Natural killer cell treated with Interleukin-12 subunit alpha and Interleukin-12 subunit beta and Interleukin-15 and Interleukin-18, amount 100 ng/mL, for 72 hours (primary cell): ENCODE results near the gene DNTTIP2. TPM values are rescaled to one million over a fixed set of nuclear protein-coding genes. Genes with fewer than 3 reads are reported as not detected.
"Not testable (repeated sequence)": the region's sequence is repeated elsewhere in the genome, so short reads cannot be mapped to it uniquely, and the experiment has no call there.

Experiments
- ATAC-seq, 2 donors: fragments of 150-1000 bp; cut with Tn5 transposase in 1 of 2; sonication (Bioruptor Pico), chemical (Tn5 transposase) in 1 of 2; 2 replicates each; pipeline ENCODE4 v1.10.0; 2021
- DNase-seq: peaks from one replicate; pipeline ENCODE4 v3.0.0; 2022; ENCODE audit warnings: low spot score
- H3K27ac Mint-ChIP-seq, 2 donors: 1 replicate in 1 of 2; 2 replicates in 1 of 2; pipeline ENCODE4 v1.8.0; 2022; ENCODE audit warnings: mixed read lengths in 2 of 2, mild to moderate bottlenecking in 1 of 2, moderate library complexity in 1 of 2
- H3K27me3 Mint-ChIP-seq, 2 donors: 1 replicate in 1 of 2; 2 replicates in 1 of 2; pipeline ENCODE4 v1.8.0; 2022; ENCODE audit warnings: mixed read lengths in 2 of 2
- H3K36me3 Mint-ChIP-seq: one replicate; pipeline ENCODE4 v1.8.0; 2022; ENCODE audit warnings: mixed read lengths
- H3K4me1 Mint-ChIP-seq, 2 donors: 1 replicate in 1 of 2; 2 replicates in 1 of 2; pipeline ENCODE4 v1.8.0; 2022; ENCODE audit warnings: low read depth in 2 of 2, mixed read lengths in 2 of 2, mild to moderate bottlenecking in 1 of 2
- H3K4me3 Mint-ChIP-seq: one replicate; pipeline ENCODE4 v1.8.0; 2022; ENCODE audit warnings: mixed read lengths
- H3K9me3 Mint-ChIP-seq: 2 replicates; pipeline ENCODE4 v1.8.0; 2022; ENCODE audit warnings: mixed read lengths
- total RNA-seq, 2 donors: library from RNA; stranded (reverse); gene quantifications; one replicate each; pipeline ENCODE4 v1.2.3, GENCODE V29; 2022

Gene DNTTIP2, protein sequence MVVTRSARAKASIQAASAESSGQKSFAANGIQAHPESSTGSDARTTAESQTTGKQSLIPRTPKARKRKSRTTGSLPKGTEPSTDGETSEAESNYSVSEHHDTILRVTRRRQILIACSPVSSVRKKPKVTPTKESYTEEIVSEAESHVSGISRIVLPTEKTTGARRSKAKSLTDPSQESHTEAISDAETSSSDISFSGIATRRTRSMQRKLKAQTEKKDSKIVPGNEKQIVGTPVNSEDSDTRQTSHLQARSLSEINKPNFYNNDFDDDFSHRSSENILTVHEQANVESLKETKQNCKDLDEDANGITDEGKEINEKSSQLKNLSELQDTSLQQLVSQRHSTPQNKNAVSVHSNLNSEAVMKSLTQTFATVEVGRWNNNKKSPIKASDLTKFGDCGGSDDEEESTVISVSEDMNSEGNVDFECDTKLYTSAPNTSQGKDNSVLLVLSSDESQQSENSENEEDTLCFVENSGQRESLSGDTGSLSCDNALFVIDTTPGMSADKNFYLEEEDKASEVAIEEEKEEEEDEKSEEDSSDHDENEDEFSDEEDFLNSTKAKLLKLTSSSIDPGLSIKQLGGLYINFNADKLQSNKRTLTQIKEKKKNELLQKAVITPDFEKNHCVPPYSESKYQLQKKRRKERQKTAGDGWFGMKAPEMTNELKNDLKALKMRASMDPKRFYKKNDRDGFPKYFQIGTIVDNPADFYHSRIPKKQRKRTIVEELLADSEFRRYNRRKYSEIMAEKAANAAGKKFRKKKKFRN
- 100 to 1,000 TPM in 1 of 2 donors, 10 to 100 TPM in 1; 78.4 to 101 TPM for total RNA-seq

DNA sequence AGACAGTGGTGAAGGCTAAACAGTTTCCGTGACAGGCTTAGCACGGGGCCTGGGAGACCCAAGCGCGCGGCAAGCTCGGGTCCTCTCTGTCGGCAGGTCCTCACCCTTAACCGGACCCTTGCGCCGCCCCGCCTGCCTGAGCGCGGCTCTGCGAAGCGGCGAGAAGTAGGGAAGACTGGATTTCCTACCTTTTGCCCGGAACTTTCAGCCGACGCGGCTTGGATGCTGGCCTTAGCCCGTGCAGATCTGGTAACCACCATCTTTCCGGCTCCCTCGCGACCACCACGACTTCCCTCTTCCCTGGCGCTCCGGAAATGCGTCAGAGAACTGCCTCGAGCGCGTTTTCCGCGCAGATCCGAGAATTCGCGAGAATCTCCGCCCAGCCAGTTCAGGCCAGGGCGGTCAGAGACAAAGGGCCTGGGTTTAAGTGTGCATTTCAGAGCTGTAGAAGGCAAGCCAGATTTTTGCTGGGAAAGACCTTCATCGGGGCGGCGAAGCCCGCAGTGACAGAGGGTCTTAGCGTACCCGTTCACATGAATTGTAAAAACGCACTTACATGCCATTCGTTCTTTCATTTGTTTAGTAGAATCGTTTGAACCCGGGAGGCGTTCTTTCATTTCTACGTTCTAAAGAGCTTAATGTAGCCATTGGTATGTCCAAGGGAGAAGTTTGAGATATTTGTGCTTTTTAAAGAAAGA lies at the start of gene DNTTIP2:
Gene DNTTIP2 (minus strand): TSS at position 318 of the 698 bp plus-strand sequence. CDS start 58 bp downstream, at position 260.
- DNase-seq, result peak; percentile 91
- peak; percentile 93 to 95 for ATAC-seq
- Mint-ChIP-seq H3K36me3 (peaks cover 41% of the 10 kb centered on the region), H3K27ac (peak within 1 kb of the TSS; percentile 98 to 100), H3K4me1 (peaks cover 39% of the 10 kb centered on the region in 2 donors), H3K27me3 (no peaks in the 10 kb centered on the region), H3K9me3 (no peaks in the 10 kb centered on the region), H3K4me3 (peak within 1 kb of the TSS; percentile 93)

DNA sequence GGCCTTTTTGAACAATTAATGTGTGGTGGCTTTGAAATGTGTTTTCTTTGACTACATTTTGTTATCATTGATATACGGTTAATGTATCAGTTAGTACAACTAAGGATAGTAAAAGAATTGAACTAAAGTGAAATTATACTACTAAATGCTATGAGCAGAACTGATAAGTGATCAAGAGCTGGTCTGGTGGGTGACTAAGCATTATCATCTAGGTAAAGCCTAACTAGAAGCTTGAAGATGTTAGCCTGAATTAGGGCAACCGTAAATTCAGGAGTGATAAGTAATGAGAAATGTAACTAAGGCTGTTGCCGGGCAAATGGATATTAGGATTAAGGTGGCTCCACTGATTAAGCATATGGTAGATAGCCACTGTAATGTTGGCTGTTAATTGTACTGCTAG lies 46.2 kb upstream of the DNTTIP2 start:
- Mint-ChIP-seq H3K27me3 (peaks cover 13% of the 10 kb centered on the region in 2 donors), H3K36me3 (peaks cover 19% of the 10 kb centered on the region), H3K4me3 (no peak overlapping the region), H3K4me1 (no peaks in the 10 kb centered on the region), H3K27ac (no peak overlapping the region), H3K9me3 (peaks cover 7% of the 10 kb centered on the region)
- ATAC-seq (no peak), DNase-seq (no peak)

DNA sequence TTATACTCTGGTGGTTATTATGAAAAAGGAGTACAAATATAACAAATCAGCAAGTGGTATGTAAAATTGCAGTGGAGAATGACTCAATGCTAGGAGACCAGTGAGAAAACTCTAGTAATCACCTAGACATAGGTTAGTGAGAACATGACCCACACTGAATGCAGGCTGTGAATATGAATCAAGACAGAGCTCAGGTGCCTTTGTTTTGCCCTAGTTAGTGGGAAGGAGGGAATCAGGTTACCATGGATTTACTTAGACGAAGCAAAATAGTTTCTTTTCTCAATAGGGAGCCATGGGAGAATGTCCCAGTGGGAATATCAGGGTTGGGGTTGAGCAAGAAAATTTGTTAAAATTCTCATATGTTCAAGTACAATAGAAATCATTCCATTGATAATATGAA lies 40.8 kb upstream of the DNTTIP2 start:
- Mint-ChIP-seq H3K36me3 (no peaks in the 10 kb centered on the region), H3K9me3 (no peaks in the 10 kb centered on the region), H3K4me1 (no peaks in the 10 kb centered on the region), H3K4me3 (no peak overlapping the region), H3K27ac (no peak overlapping the region), H3K27me3 (no peaks in the 10 kb centered on the region)
- ATAC-seq (no peak), DNase-seq (no peak)

GRCh38 chr1:93917302-93917701 lies 38.3 kb upstream of the DNTTIP2 start:
- Mint-ChIP-seq H3K9me3 (no peaks in the 10 kb centered on the region), H3K27ac (no peak overlapping the region), H3K36me3 (no peaks in the 10 kb centered on the region), H3K27me3 (no peaks in the 10 kb centered on the region), H3K4me1 (no peaks in the 10 kb centered on the region), H3K4me3 (no peak overlapping the region)
- DNase-seq (no peak), ATAC-seq (no peak)

DNA sequence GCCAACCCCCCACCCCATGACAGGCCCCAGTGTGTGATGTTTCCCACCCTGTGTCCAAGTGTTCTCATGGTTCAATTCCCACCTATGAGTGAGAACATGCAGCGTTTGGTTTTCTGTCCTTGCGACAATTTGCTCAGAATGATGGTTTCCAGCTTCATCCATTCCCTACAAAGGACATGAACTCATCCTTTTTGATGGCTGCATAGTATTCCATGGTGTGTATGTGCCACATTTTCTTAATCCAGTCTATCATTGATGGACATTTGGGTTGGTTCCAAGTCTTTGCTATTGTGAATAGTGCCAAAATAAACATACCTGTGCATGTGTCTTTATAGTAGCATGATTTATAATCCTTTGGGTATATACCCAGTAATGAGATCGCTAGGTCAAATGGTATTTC lies 31.9 kb upstream of the DNTTIP2 start:
- not testable (repeated sequence) for DNase-seq, H3K36me3 Mint-ChIP-seq, H3K4me3 Mint-ChIP-seq, H3K27me3 Mint-ChIP-seq, ATAC-seq, H3K9me3 Mint-ChIP-seq, H3K27ac Mint-ChIP-seq
- H3K4me1 Mint-ChIP-seq, result peaks cover 24 to 31% of the 10 kb centered on the region in 2 donors

DNA sequence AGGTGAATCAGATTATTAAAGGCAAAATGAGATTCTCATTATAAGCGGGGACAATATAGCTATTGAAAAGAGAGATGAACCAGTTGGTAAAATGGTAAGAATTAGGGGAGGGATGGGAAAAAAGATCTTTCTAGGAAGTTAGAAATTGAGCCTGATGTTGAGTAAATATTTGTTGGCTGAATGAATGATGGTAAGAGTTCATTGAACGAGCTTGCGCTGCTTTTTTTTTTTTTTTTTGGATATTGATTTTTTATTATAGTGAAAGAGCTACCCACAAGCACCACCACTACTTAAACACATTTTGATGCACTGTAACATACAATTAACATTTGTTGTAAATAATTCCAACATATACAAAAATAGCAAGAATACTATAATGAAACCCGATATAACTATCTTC lies 31.3 kb upstream of the DNTTIP2 start:
- no peaks in the 10 kb centered on the region for H3K27me3 Mint-ChIP-seq
- peak overlapping the region; percentile 90 to 93 for H3K27ac Mint-ChIP-seq
- DNase-seq, result no peak

GRCh38 chr1:93909146-93910050 lies 30.4 kb upstream of the DNTTIP2 start, which contains the start of gene GCLM:
Gene GCLM, minus strand, starts transcription at chr1:93909430. Its CDS starts 267 bp downstream, at chr1:93909163.
- H3K4me1 Mint-ChIP-seq, result peaks cover 26 to 38% of the 10 kb centered on the region in 2 donors
- peak within 1 kb of the TSS; percentile 93 to 94 for H3K27ac Mint-ChIP-seq
- ATAC-seq, result peak; percentile 96 to 97
- H3K4me3 Mint-ChIP-seq, result peak within 1 kb of the TSS; percentile 99
- H3K27me3 Mint-ChIP-seq, result no peaks in the 10 kb centered on the region
- peaks cover 6% of the 10 kb centered on the region for H3K36me3 Mint-ChIP-seq
- peak; percentile 96 for DNase-seq
- no peaks in the 10 kb centered on the region for H3K9me3 Mint-ChIP-seq

More for the DNA sequence above, 31.3 kb upstream of the DNTTIP2 start:
- Mint-ChIP-seq H3K4me1 (peaks cover 26 to 33% of the 10 kb centered on the region in 2 donors), H3K36me3 (peaks cover 6% of the 10 kb centered on the region), H3K4me3 (peak overlapping the region; percentile 99), H3K9me3 (no peaks in the 10 kb centered on the region)
- ATAC-seq, result no peak

DNA sequence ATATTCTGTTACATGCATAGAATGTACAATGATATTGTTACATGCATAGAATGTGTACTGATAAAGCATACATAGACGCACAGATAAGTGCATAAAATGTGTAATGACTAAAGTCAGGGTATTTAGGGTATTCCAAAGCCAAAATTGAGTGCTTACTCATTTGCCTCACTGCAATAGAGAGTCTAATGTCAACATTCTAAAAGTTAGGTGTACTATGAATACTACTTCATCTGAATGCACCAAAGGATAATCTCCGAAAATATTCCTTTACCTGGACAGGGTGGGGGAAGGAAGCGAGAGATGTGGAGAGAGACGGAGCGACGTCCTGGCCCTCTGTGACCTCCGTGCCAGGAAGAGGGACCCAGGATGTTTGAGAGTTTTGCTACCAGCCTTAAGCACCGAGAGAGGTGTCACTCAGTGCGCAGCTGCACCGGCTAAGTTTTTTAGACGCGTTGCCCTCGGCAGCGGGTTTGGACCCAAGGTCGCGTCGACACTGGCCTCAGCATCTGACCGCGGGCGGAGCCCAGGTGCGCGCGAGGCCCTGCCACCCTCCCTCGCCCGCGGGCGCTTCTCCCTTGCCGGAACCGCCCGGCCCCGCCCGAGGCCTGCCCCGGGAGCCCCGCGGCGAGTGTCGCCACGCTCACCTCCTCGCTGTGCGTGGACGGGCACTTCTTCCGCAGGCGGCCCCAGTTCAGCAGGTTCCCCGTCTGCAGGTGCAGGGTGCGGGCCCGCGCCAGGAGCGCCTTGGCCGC lies 29.6 kb upstream of the DNTTIP2 start:
- Mint-ChIP-seq H3K9me3 (no peaks in the 10 kb centered on the region), H3K27ac (peak overlapping the region; percentile 91 to 94), H3K4me3 (peak overlapping the region; percentile 99), H3K4me1 (peaks cover 34 to 45% of the 10 kb centered on the region in 2 donors), H3K36me3 (peaks cover 6% of the 10 kb centered on the region), H3K27me3 (no peaks in the 10 kb centered on the region)
- peak; percentile 62 for DNase-seq
- ATAC-seq, result peak; percentile 44 to 47

- Mint-ChIP-seq H3K4me3 (peak overlapping the region; percentile 91), H3K4me1 (peaks cover 34 to 45% of the 10 kb centered on the region in 2 donors)
Measured at GRCh38 chr1:93907718-93908117, 28.7 kb upstream of the DNTTIP2 start.

GRCh38 chr1:93906480-93906879 lies 27.5 kb upstream of the DNTTIP2 start:
- peaks cover 6% of the 10 kb centered on the region for H3K36me3 Mint-ChIP-seq
- H3K27me3 Mint-ChIP-seq, result no peaks in the 10 kb centered on the region
- ATAC-seq, result no peak
- no peaks in the 10 kb centered on the region for H3K9me3 Mint-ChIP-seq
- peak overlapping the region; percentile 53 to 94 for H3K27ac Mint-ChIP-seq
- no peak for DNase-seq
- peaks cover 37 to 45% of the 10 kb centered on the region in 2 donors for H3K4me1 Mint-ChIP-seq
- H3K4me3 Mint-ChIP-seq, result peak overlapping the region; percentile 91

More at GRCh38 chr1:93907718-93908117, 28.7 kb upstream of the DNTTIP2 start:
- peaks cover 6% of the 10 kb centered on the region for H3K36me3 Mint-ChIP-seq
- H3K27ac Mint-ChIP-seq, result peak overlapping the region; percentile 77 to 94
- H3K9me3 Mint-ChIP-seq, result no peaks in the 10 kb centered on the region
- DNase-seq (no peak), ATAC-seq (no peak)
- H3K27me3 Mint-ChIP-seq, result no peaks in the 10 kb centered on the region

- no peak overlapping the region for H3K4me3 Mint-ChIP-seq
- no peak for ATAC-seq
- no peaks in the 10 kb centered on the region for H3K9me3 Mint-ChIP-seq
- H3K36me3 Mint-ChIP-seq, result peaks cover 13% of the 10 kb centered on the region
- no peaks in the 10 kb centered on the region for H3K27me3 Mint-ChIP-seq
- peak overlapping the region in 1 of 2 donors; percentile 50 for H3K27ac Mint-ChIP-seq
- no peak for DNase-seq
- peaks cover 40 to 51% of the 10 kb centered on the region in 2 donors for H3K4me1 Mint-ChIP-seq
Measured at GRCh38 chr1:93905734-93906133, 26.7 kb upstream of the DNTTIP2 start.

DNA sequence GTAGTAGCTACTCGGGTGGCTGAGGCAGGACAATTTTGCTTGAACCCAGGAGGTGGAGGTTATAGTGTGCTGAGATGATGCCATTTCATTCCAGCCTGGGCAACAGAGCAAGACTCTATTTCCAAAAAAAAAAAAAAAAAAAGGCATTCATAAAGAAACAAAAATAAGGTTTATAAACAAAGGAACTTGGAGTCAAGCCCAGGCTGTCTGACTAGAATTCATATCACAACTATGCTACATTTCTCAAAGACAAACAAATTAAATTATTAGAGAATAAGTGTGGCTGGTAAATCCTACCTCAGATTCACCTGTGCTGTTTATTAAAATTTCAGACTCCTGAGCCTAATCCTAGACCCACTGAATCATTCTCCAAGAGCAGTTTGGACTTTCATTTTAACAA lies 26.0 kb upstream of the DNTTIP2 start:
- Mint-ChIP-seq H3K27me3 (no peaks in the 10 kb centered on the region), H3K4me1 (peaks cover 37 to 50% of the 10 kb centered on the region in 2 donors), H3K9me3 (no peaks in the 10 kb centered on the region), H3K27ac (peak overlapping the region; percentile 65 to 67), H3K36me3 (peaks cover 15% of the 10 kb centered on the region), H3K4me3 (no peak overlapping the region)
- ATAC-seq (no peak), DNase-seq (no peak)
